GM21528 (cell line): ENCODE measurements around the gene ATP1A4.

Experiments
- ATAC-seq: cut with Tn5 transposase; IDR thresholded peaks from one replicate; pipeline ENCODE4 v1.9.1; 2021; ENCODE audit warnings: mild to moderate bottlenecking, moderate library complexity; ENCODE audit not compliant: unreplicated experiment, low FRiP score

Gene ATP1A4

GRCh38 chr1:160139840-160140239, 11.6 kb upstream of the ATP1A4 start:
- ATAC-seq, result no peak

GRCh38 chr1:160143695-160144094, 7.7 kb upstream of the ATP1A4 start:
- ATAC-seq, result no peak

GRCh38 chr1:160144921-160145320, 6.5 kb upstream of the ATP1A4 start:
- no peak for ATAC-seq

GRCh38 chr1:160146107-160146506, 5.3 kb upstream of the ATP1A4 start:
- ATAC-seq, result no peak

- ATAC-seq, result no peak
Measured at GRCh38 chr1:160148121-160148520, 3.3 kb upstream of the ATP1A4 start.

- ATAC-seq, result no peak
Measured at GRCh38 chr1:160149233-160149632, 2.2 kb upstream of the ATP1A4 start.

- no peak for ATAC-seq
Measured at GRCh38 chr1:160149716-160150115, 1.7 kb upstream of the ATP1A4 start.

GRCh38 chr1:160154790-160155189, 3.4 kb downstream of the ATP1A4 start:
- ATAC-seq, result no peak

- ATAC-seq, result no peak
Measured at GRCh38 chr1:160156361-160156760, 5.0 kb downstream of the ATP1A4 start.

GRCh38 chr1:160157174-160157573, 5.8 kb downstream of the ATP1A4 start:
- ATAC-seq, result no peak

GRCh38 chr1:160158031-160158430, 6.6 kb downstream of the ATP1A4 start:
- ATAC-seq, result no peak

GRCh38 chr1:160158534-160158933, 7.1 kb downstream of the ATP1A4 start:
- no peak for ATAC-seq

- no peak for ATAC-seq
Measured at GRCh38 chr1:160159846-160160245, 8.4 kb downstream of the ATP1A4 start.

- ATAC-seq, result no peak
Measured at GRCh38 chr1:160161965-160162705, 10.7 kb downstream of the ATP1A4 start.

GRCh38 chr1:160162931-160163330, 11.5 kb downstream of the ATP1A4 start:
- ATAC-seq, result no peak

- ATAC-seq, result no peak
Measured at GRCh38 chr1:160163615-160164014, 12.2 kb downstream of the ATP1A4 start.

GRCh38 chr1:160164121-160164520, 12.7 kb downstream of the ATP1A4 start:
- ATAC-seq, result no peak

- ATAC-seq, result no peak
Measured at GRCh38 chr1:160166166-160166868, 14.9 kb downstream of the ATP1A4 start.

GRCh38 chr1:160167056-160167455, 15.7 kb downstream of the ATP1A4 start:
- ATAC-seq, result no peak

- ATAC-seq, result no peak
Measured at GRCh38 chr1:160167580-160167979, 16.2 kb downstream of the ATP1A4 start.

- no peak for ATAC-seq
Measured at GRCh38 chr1:160168016-160168415, 16.6 kb downstream of the ATP1A4 start.
